ENCODE data around the gene C1QTNF6.

The C1QTNF6 gene

GRCh38 chr22:37137903-37138665 lies 50.0 kb downstream of the C1QTNF6 start:
- no peak overlapping the region for H3K4me3 ChIP-seq (ENCODE audit: low read depth, low read length)
- no peak for TF ChIP-seq CTCF (IDR thresholded peaks at IDR 0.05; ENCODE audit: borderline replicate concordance, insufficient read depth, low read depth, low read length)

DNA sequence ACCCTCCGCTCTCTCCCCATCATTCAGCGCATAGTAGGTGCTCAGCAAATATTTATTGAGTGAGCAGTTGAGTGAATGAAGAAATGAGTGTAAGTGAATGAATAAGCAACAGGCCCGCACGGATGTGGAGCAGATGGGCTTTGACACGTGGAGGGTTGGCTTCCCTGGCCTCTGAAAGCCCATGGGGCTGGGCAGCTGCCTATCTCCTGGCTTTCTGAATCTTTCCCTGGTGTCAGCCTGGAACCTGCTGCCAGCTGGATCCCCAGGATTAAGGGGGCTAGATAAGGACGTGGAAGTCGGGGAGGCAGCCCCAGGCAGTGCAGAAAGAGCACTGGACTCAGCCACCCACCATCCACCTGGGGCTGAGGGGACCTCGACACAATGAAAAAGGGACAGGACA lies 50.9 kb downstream of the C1QTNF6 start:
- H3K4me3 ChIP-seq (ENCODE audit: low read depth, low read length) = no peak overlapping the region
- TF ChIP-seq CTCF (IDR thresholded peaks at IDR 0.05; ENCODE audit: borderline replicate concordance, insufficient read depth, low read depth, low read length) = no peak

GRCh38 chr22:37135023-37135422 lies 53.0 kb downstream of the C1QTNF6 start:
- no peak overlapping the region for H3K4me3 ChIP-seq (ENCODE audit: low read depth, low read length)
- TF ChIP-seq CTCF (IDR thresholded peaks at IDR 0.05; ENCODE audit: borderline replicate concordance, insufficient read depth, low read depth, low read length) = no peak

DNA sequence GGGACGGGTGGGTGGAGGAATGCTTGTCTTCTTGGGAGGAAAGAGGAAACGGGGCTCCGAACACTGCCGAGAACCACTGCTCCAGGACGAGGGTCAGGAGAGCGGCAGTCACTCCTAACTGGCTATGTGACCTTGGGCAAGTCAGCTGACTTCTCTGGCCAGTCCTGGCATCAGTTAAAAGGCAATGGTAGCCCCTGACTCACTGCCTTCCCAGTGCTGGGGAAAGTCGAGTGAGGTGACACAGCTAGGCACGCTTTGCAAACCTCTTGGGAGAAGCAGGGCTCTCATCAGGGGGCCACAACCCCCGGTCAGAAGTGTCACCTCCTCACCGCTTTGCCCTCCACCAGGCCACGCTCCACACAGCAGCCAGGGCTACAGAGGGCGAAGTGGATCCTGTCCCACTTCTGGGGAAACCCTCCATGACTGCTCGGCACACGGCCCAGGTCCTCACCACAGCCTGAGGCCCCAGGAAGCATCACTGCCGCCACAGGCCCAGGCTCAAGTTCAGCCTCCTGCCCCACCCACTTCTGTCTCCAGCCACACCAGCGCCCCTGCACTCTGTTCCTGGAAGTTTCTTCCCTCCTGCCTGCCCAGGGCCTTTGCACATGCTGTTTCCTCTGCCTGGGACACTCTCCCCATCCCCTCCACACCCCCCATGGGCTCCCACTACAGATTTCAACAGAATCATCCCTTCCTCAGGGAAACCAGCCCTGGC lies 54.6 kb downstream of the C1QTNF6 start:
- H3K4me3 ChIP-seq (ENCODE audit: low read depth, low read length) = no peak overlapping the region
- TF ChIP-seq CTCF (IDR thresholded peaks at IDR 0.05; ENCODE audit: borderline replicate concordance, insufficient read depth, low read depth, low read length) = no peak

GRCh38 chr22:37132773-37133172 lies 55.3 kb downstream of the C1QTNF6 start:
- no peak overlapping the region for H3K4me3 ChIP-seq (ENCODE audit: low read depth, low read length)
- no peak for TF ChIP-seq CTCF (IDR thresholded peaks at IDR 0.05; ENCODE audit: borderline replicate concordance, insufficient read depth, low read depth, low read length)
